Neural crest cell (in vitro differentiated cells): ENCODE results near the gene POU2F3. TPM values are rescaled to one million over a fixed set of nuclear protein-coding genes. Genes with fewer than 3 reads are reported as not detected.

ENCODE experiments used
- DNase-seq: peaks from one replicate; pipeline ENCODE4 v3.0.0; 2021; ENCODE audit warnings: low read depth, mixed read lengths, low spot score
- H3K27ac Mint-ChIP-seq: one replicate; pipeline ENCODE4 v1.8.0; 2021; ENCODE audit warnings: mild to moderate bottlenecking, mixed read lengths; ENCODE audit not compliant: unreplicated experiment
- H3K27me3 Mint-ChIP-seq: 2 replicates; pipeline ENCODE4 v1.8.0; 2021; ENCODE audit warnings: low read depth, mild to moderate bottlenecking, mixed read lengths
- H3K36me3 Mint-ChIP-seq: 2 replicates; pipeline ENCODE4 v1.8.0; 2021; ENCODE audit warnings: low read depth, mild to moderate bottlenecking, mixed read lengths
- H3K4me1 Mint-ChIP-seq: 2 replicates; pipeline ENCODE4 v1.8.0; 2021; ENCODE audit warnings: mixed read lengths
- H3K4me3 Mint-ChIP-seq: one replicate; pipeline ENCODE4 v1.8.0; 2021; ENCODE audit warnings: mild to moderate bottlenecking, mixed read lengths
- H3K9me3 Mint-ChIP-seq: 2 replicates; pipeline ENCODE4 v1.8.0; 2021; ENCODE audit warnings: mixed read lengths
- total RNA-seq: library from RNA; stranded (reverse); gene quantifications from 2 replicates; pipeline ENCODE4 v1.2.1, GENCODE V29; 2021
- TF ChIP-seq, protein P1 (sequence below): fragments of 200-600 bp; sonication (generic); conservative IDR thresholded peaks from 2 replicates; pipeline ENCODE4 v1.5.0; 2021; ENCODE audit warnings: antibody characterized with exemption, mild to moderate bottlenecking

POU2F3 gene
- total RNA-seq, 1 donor from 2014 or later: not detected

DNA sequence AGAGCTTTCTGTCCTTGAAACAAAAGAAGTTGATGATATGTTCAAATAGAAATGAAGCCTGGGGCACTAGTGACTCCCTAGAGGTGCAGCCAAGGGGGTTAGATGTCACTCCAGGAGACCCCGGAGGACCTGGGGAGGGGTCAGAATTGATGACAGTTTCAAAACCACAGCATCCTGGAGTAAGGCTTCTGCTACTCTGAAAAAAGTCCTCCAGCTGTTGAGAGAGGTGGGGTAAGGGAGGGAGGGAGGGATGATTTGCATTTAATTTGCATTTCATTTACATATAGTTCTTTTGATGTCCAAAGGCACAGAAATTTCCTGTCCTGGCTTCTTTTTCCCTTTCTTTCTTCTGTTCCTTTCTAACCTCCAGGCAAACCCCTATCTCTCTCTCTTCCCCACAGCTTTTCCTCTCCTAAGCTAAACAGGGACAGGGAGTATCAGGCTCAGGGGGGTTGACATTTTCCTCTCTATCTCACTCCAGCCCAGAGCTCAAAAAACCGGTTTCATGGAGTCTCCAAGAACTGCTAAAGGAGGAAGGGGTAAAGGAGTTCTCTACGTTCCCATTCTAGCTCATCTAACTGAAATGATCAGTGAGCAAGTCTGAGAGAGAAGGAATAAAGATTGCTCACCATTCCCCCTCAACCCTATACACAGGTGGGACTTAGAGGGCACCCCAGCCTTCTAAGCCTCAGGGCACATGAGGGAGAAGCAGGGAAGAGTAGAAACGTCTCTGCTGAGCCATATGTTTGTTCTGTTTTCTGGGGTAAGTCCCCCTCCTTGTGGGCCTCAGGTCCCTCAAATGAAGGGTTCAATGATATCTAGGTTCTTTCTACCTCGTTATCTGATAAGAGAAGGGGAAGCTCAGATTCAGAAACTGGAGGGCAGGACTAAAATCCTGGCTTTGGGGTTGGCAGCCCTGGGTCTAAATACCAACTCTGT is 3.5 kb upstream of the POU2F3 start:
- H3K27me3 Mint-ChIP-seq: peaks cover 75% of the 10 kb centered on the region
- no peaks in the 10 kb centered on the region for H3K36me3 Mint-ChIP-seq
- no peak overlapping the region for H3K4me3 Mint-ChIP-seq
- TF ChIP-seq, protein P1, sequence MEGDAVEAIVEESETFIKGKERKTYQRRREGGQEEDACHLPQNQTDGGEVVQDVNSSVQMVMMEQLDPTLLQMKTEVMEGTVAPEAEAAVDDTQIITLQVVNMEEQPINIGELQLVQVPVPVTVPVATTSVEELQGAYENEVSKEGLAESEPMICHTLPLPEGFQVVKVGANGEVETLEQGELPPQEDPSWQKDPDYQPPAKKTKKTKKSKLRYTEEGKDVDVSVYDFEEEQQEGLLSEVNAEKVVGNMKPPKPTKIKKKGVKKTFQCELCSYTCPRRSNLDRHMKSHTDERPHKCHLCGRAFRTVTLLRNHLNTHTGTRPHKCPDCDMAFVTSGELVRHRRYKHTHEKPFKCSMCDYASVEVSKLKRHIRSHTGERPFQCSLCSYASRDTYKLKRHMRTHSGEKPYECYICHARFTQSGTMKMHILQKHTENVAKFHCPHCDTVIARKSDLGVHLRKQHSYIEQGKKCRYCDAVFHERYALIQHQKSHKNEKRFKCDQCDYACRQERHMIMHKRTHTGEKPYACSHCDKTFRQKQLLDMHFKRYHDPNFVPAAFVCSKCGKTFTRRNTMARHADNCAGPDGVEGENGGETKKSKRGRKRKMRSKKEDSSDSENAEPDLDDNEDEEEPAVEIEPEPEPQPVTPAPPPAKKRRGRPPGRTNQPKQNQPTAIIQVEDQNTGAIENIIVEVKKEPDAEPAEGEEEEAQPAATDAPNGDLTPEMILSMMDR: no peak
- H3K4me1 Mint-ChIP-seq: peaks cover 5% of the 10 kb centered on the region
- H3K9me3 Mint-ChIP-seq: no peaks in the 10 kb centered on the region
- no peak overlapping the region for H3K27ac Mint-ChIP-seq
- no peak for DNase-seq

DNA sequence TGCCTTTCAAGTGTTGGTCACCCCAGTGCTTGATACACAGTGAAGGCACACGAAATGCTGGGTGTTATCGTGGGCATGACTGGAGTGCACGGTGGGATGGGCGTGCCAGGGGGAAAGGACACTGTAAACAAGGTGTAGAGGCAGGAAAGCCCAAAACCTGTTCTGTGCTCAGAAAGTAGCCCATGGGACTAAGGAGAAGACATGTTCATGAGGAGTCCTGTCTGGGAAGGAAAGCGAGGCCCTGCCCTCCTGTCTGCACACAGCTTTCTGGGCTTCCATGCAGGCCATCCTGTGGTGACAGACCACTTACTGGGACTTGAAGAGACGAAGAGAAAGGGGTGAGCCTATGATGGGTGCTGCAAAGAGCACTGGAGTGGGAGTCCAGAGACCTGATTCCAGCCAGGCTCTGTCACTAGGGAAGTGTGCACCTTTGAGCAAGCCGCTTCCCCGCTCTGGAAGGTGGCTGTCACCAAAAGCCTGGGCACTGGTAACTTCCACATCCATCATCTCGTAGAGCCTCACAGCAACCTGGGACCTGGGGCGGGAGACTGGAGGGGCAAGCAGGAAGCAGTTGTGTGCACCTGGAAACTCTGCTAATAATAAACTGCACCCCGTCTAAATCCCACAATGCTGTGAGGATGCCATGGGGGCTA is 846 bp upstream of the POU2F3 start:
- Mint-ChIP-seq H3K27ac (no peak overlapping the region), H3K4me3 (no peak overlapping the region), H3K36me3 (no peaks in the 10 kb centered on the region), H3K4me1 (peaks cover 5% of the 10 kb centered on the region), H3K9me3 (no peaks in the 10 kb centered on the region), H3K27me3 (peaks cover 92% of the 10 kb centered on the region)
- DNase-seq: no peak
- TF ChIP-seq, protein P1: no peak

DNA sequence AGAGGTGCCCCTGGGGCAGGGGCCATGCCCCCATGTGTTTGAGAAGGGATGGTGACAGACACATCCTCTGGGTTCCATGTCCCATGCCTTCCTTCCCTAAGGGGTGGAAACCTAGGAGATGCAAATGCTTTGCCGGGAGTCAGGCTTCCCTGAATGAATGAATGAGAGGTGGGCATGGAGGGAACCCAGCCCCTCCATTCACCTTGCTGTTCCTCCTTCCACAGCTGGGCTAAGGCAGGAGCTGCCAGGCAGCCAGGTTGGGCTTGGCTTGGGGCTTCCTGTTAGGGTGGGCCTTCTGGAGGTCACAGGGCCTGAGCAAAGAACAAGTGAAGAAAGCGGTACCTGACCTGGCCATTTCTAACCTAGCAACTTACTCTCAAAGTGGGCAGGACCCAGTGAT is 926 bp downstream of the POU2F3 start:
- Mint-ChIP-seq H3K27ac (no peak overlapping the region), H3K4me3 (no peak overlapping the region), H3K36me3 (no peaks in the 10 kb centered on the region), H3K9me3 (no peaks in the 10 kb centered on the region), H3K4me1 (peaks cover 5% of the 10 kb centered on the region), H3K27me3 (peaks cover 94% of the 10 kb centered on the region)
- TF ChIP-seq, protein P1: no peak
- DNase-seq: no peak

DNA sequence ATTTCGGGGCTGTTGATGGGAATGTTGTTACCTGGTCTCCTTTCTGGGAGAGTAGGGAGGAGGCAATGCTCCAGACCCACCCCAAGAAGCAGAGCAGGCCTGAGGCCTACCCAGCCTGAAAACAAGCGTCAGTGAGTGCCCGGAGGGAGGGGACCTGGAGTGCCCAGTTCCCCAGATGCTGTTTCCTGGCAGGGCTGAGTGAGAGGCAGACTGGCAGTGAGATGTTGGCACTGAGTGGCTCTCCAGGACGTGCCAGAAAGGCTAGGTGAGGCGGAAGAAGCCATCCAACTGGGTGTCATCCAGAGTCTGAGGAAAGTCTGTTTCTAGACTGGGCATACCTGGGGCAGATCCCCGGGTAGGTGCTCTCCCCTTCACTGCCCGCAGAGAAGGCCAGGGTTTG is 1.3 kb downstream of the POU2F3 start:
- Mint-ChIP-seq H3K9me3 (no peaks in the 10 kb centered on the region), H3K4me1 (peaks cover 5% of the 10 kb centered on the region), H3K36me3 (no peaks in the 10 kb centered on the region), H3K4me3 (no peak overlapping the region), H3K27ac (no peak overlapping the region), H3K27me3 (peaks cover 95% of the 10 kb centered on the region)
- no peak for DNase-seq
- TF ChIP-seq, protein P1: no peak

DNA sequence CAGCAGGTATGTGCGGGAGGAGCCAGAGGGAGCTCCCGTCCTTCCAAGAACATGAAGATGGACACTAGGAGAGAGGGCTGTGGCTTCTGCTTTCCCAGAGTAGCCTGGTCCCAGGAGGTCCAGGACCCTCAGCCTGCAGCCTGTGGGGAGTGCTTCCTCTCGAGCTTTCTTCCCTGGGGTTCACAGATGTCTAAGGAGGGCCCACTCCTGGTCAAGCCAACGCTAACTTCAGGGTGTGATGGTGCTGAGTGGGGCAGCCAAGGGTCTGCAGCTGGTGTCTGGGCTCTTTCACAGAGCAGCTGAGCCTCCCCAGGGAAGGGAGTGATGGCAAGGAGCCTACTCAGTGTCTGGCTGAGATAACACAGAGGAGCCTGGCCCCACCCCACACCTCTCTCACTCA is 3.3 kb downstream of the POU2F3 start:
- Mint-ChIP-seq H3K27me3 (peaks cover 94% of the 10 kb centered on the region), H3K36me3 (no peaks in the 10 kb centered on the region), H3K9me3 (no peaks in the 10 kb centered on the region), H3K4me3 (no peak overlapping the region), H3K4me1 (peaks cover 5% of the 10 kb centered on the region), H3K27ac (no peak overlapping the region)
- no peak for DNase-seq
- TF ChIP-seq, protein P1: no peak
